MM.1S (cell line): ENCODE measurements around the gene PLEKHM3.

Source experiments
- CTCF ChIP-seq: fragments of 300-600 bp; sonication (generic); IDR thresholded peaks from 2 replicates; pipeline ENCODE4 v1.5.1; 2016; ENCODE audit warnings: antibody characterized with exemption, low read length, mixed read lengths
- EZH2 ChIP-seq: fragments of 300-600 bp; sonication (generic); optimal IDR thresholded peaks from 2 replicates; pipeline ENCODE3; 2017; ENCODE audit warnings: low read depth, mild to moderate bottlenecking, antibody characterized with exemption, low read length, mixed read lengths
- EZH2phosphoT487 ChIP-seq: fragments of 300-600 bp; sonication (generic); IDR thresholded peaks from 2 replicates; pipeline ENCODE4 v1.6.1; 2018; ENCODE audit warnings: antibody characterized with exemption, low read length

- TF ChIP-seq CTCF, result no peak
- TF ChIP-seq EZH2phosphoT487, result no peak
- TF ChIP-seq EZH2, result no peak
Measured at GRCh38 chr2:207879536-207879935, 145.8 kb downstream of the PLEKHM3 start.
